Measurements from ENCODE around the gene ZSWIM5.
"Not testable (repeated sequence)": the region's sequence is repeated elsewhere in the genome, so short reads cannot be mapped to it uniquely, and the experiment has no call there.

ZSWIM5 gene

GRCh38 chr1:45004281-45004920 lies 202.0 kb downstream of the ZSWIM5 start:
- DNase-seq (ENCODE audit: low read depth in 3 of 3): no peak

- no peak for DNase-seq (ENCODE audit: low read depth in 3 of 3)
Observed at GRCh38 chr1:45003741-45004140, 202.7 kb downstream of the ZSWIM5 start.

- no peak for DNase-seq (ENCODE audit: low read depth in 3 of 3)
Observed at GRCh38 chr1:45002650-45003645, 203.5 kb downstream of the ZSWIM5 start.

GRCh38 chr1:45001576-45001975 lies 204.8 kb downstream of the ZSWIM5 start:
- DNase-seq (ENCODE audit: low read depth in 3 of 3): not testable (repeated sequence)

- DNase-seq (ENCODE audit: low read depth in 3 of 3): no peak
Observed at GRCh38 chr1:45001011-45001481, 205.4 kb downstream of the ZSWIM5 start.

- no peak for DNase-seq (ENCODE audit: low read depth in 3 of 3)
Observed at GRCh38 chr1:44999232-44999631, 207.2 kb downstream of the ZSWIM5 start.

GRCh38 chr1:44995467-44996238 lies 210.8 kb downstream of the ZSWIM5 start:
- DNase-seq (ENCODE audit: low read depth in 3 of 3): no peak

GRCh38 chr1:44994309-44994898 lies 212.0 kb downstream of the ZSWIM5 start:
- no peak for DNase-seq (ENCODE audit: low read depth in 3 of 3)

GRCh38 chr1:44988531-44989156 lies 217.8 kb downstream of the ZSWIM5 start:
- no peak for DNase-seq (ENCODE audit: low read depth in 3 of 3)

GRCh38 chr1:44985747-44986359 lies 220.6 kb downstream of the ZSWIM5 start:
- no peak for DNase-seq (ENCODE audit: low read depth in 3 of 3)

- DNase-seq (ENCODE audit: low read depth in 3 of 3): not testable (repeated sequence)
Observed at GRCh38 chr1:44977372-44977771, 229.0 kb downstream of the ZSWIM5 start.

GRCh38 chr1:44976252-44976651 lies 230.2 kb downstream of the ZSWIM5 start:
- DNase-seq (ENCODE audit: low read depth in 3 of 3): no peak

GRCh38 chr1:44973645-44974044 lies 232.8 kb downstream of the ZSWIM5 start:
- no peak for DNase-seq (ENCODE audit: low read depth in 3 of 3)

GRCh38 chr1:44970317-44970716 lies 236.1 kb downstream of the ZSWIM5 start:
- DNase-seq (ENCODE audit: low read depth in 3 of 3): no peak
